HepG2 (cell line): ENCODE measurements around the gene DNASE1. TPM values are rescaled to one million over a fixed set of nuclear protein-coding genes. Genes with fewer than 3 reads are reported as not detected.
A peak's percentile ranks its signal among the peaks of the same experiment; 100 is the strongest.

Experiments
- FOSL1 ChIP-seq: sonication (generic); formaldehyde crosslinking; IDR thresholded peaks from 2 replicates; pipeline ENCODE4 v1.9.0; 2021; ENCODE audit warnings: missing genetic modification reagents, borderline replicate concordance
- HHEX ChIP-seq: IDR thresholded peaks from 2 replicates; pipeline ENCODE4 v1.6.1; 2016; ENCODE audit warnings: control low read depth
- HNF4A ChIP-seq: sonication (generic); formaldehyde crosslinking; IDR thresholded peaks from 2 replicates; pipeline ENCODE4 v1.4.0; 2020; ENCODE audit warnings: missing genetic modification reagents
- ISX ChIP-seq: sonication (generic); formaldehyde crosslinking; conservative IDR thresholded peaks from 2 replicates; pipeline ENCODE4 v1.5.0; 2020; ENCODE audit warnings: missing genetic modification reagents
- KLF16 ChIP-seq, 2 experiments: sonication (generic) in 1 of 2; formaldehyde crosslinking in 1 of 2; IDR thresholded peaks; 2 replicates each; pipeline versions ENCODE4 v1.6.1 to v1.8.0; 2016 to 2023; ENCODE audit warnings: missing genetic modification reagents in 2 of 2, missing compliant biosample characterization in 1 of 2
- MAZ ChIP-seq, 2 experiments: sonication (generic) in 1 of 2; formaldehyde crosslinking in 1 of 2; IDR thresholded peaks; 2 replicates each; pipeline versions ENCODE4 v1.5.0 to v1.6.1; 2012 to 2020; ENCODE audit warnings: low read depth in 2 of 2, mild to moderate bottlenecking in 2 of 2, borderline replicate concordance in 1 of 2, improper control_type of control experiment in 1 of 2, low read length in 1 of 2, missing genetic modification reagents in 1 of 2, moderate library complexity in 1 of 2
- MLLT10 ChIP-seq: sonication (generic); formaldehyde crosslinking; IDR thresholded peaks from 2 replicates; pipeline ENCODE4 v1.4.0; 2020; ENCODE audit warnings: missing genetic modification reagents
- NCOA2 ChIP-seq: sonication (generic); formaldehyde crosslinking; IDR thresholded peaks from 2 replicates; pipeline ENCODE4 v1.8.0; 2022; ENCODE audit warnings: inconsistent platforms
- PAXIP1 ChIP-seq: sonication (generic); formaldehyde crosslinking; conservative IDR thresholded peaks from 2 replicates; pipeline ENCODE4 v1.4.0; 2020; ENCODE audit warnings: mild to moderate bottlenecking, missing genetic modification reagents, moderate library complexity
- SRY ChIP-seq: sonication (generic); formaldehyde crosslinking; IDR thresholded peaks from 2 replicates; pipeline ENCODE4 v1.8.0; 2022; ENCODE audit warnings: mild to moderate bottlenecking, missing genetic modification reagents
- TBX2 ChIP-seq: sonication (generic); formaldehyde crosslinking; IDR thresholded peaks from 2 replicates; pipeline ENCODE4 v1.5.0; 2020; ENCODE audit warnings: missing genetic modification reagents, mild to moderate bottlenecking, borderline replicate concordance
- ZKSCAN5 ChIP-seq: sonication (generic); formaldehyde crosslinking; IDR thresholded peaks from 2 replicates; pipeline ENCODE4 v1.5.1; 2020; ENCODE audit warnings: mild to moderate bottlenecking, missing genetic modification reagents
- ZNF335 ChIP-seq: sonication (generic); formaldehyde crosslinking; IDR thresholded peaks from 2 replicates; pipeline ENCODE4 v1.4.0; 2020; ENCODE audit warnings: missing genetic modification reagents
- ZNF550 ChIP-seq: sonication (generic); formaldehyde crosslinking; IDR thresholded peaks from 2 replicates; pipeline ENCODE4 v1.4.0; 2020; ENCODE audit warnings: mild to moderate bottlenecking, missing genetic modification reagents, borderline replicate concordance
- ZNF605 ChIP-seq: sonication (generic); formaldehyde crosslinking; IDR thresholded peaks from 2 replicates; pipeline ENCODE4 v1.8.0; 2022; ENCODE audit warnings: mild to moderate bottlenecking, missing genetic modification reagents
- polyA plus RNA-seq, 8 experiments: library from polyadenylated mRNA; depleted of rRNA in 3 of 8; stranded (reverse) in 7 of 8; unstranded in 1 of 8; fragments of >200 nt; fragmentation: Illumina TruSeq in 4 of 8; extraction: Trizol in 4 of 8; gene quantifications; 2 replicates each; pipeline versions ENCODE4 v1.2.1 to v1.2.3, GENCODE V29; 2011 to 2016; ENCODE audit warnings: low read depth in 4 of 8, missing spikeins in 1 of 8, mixed read lengths in 1 of 8; ENCODE audit not compliant: insufficient read depth in 1 of 8
- total RNA-seq, 5 experiments: library from RNA; depleted of rRNA; stranded (reverse); fragments of >200 nt; fragmentation: Illumina TruSeq; extraction: Trizol; gene quantifications; 2 replicates each; pipeline ENCODE4 v1.2.3, GENCODE V29; 2016; ENCODE audit warnings: low read depth in 1 of 5
- TF ChIP-seq, protein P1 (sequence below), 2 experiments: fragments of 450-650 bp in 1 of 2; sonication (generic) in 1 of 2; formaldehyde crosslinking in 1 of 2; IDR thresholded peaks; 2 replicates each; pipeline versions ENCODE4 v1.6.1 to v1.8.0; 2016 to 2022; ENCODE audit warnings: antibody characterized with exemption in 1 of 2, mild to moderate bottlenecking in 1 of 2, missing genetic modification reagents in 1 of 2
- TF ChIP-seq, protein P2 (sequence below): sonication (generic); formaldehyde crosslinking; IDR thresholded peaks from 2 replicates; pipeline ENCODE4 v1.8.0; 2023; ENCODE audit warnings: mild to moderate bottlenecking, missing genetic modification reagents

The DNASE1 gene
- total and polyA plus RNA-seq, 2 of the 13 experiments (the other 11 are each of a cell fraction or from before 2014, with no cell fraction given) = 7.1 to 11.1 TPM

DNA sequence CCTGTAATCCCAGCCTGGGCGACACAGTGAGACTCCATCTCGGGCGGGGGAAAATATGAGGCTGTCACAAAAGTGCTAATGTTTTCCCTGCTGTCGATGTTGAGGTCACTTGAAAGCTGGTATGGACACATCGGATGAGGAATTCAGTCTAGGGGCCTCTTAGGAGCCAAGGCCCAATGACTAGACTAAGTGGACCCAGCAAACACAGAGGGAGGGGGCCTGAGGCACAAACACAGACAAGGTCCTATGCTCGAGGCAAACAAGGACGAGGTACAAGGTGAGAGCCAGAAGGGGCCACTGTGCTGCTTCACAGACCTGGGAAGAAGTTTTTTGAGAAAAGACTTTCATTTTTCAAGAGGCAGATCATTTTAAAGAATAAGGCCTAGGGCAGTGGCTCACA is 47.6 kb downstream of the DNASE1 start (continued):
- TF ChIP-seq, protein P1, sequence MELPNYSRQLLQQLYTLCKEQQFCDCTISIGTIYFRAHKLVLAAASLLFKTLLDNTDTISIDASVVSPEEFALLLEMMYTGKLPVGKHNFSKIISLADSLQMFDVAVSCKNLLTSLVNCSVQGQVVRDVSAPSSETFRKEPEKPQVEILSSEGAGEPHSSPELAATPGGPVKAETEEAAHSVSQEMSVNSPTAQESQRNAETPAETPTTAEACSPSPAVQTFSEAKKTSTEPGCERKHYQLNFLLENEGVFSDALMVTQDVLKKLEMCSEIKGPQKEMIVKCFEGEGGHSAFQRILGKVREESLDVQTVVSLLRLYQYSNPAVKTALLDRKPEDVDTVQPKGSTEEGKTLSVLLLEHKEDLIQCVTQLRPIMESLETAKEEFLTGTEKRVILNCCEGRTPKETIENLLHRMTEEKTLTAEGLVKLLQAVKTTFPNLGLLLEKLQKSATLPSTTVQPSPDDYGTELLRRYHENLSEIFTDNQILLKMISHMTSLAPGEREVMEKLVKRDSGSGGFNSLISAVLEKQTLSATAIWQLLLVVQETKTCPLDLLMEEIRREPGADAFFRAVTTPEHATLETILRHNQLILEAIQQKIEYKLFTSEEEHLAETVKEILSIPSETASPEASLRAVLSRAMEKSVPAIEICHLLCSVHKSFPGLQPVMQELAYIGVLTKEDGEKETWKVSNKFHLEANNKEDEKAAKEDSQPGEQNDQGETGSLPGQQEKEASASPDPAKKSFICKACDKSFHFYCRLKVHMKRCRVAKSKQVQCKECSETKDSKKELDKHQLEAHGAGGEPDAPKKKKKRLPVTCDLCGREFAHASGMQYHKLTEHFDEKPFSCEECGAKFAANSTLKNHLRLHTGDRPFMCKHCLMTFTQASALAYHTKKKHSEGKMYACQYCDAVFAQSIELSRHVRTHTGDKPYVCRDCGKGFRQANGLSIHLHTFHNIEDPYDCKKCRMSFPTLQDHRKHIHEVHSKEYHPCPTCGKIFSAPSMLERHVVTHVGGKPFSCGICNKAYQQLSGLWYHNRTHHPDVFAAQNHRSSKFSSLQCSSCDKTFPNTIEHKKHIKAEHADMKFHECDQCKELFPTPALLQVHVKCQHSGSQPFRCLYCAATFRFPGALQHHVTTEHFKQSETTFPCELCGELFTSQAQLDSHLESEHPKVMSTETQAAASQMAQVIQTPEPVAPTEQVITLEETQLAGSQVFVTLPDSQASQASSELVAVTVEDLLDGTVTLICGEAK (IDR thresholded peaks at IDR 0.05) = no peak
- TF ChIP-seq, protein P1 (CRISPR knock-in tag; IDR thresholded peaks at IDR 0.05) = no peak
- TF ChIP-seq SRY = no peak
- no peak for TF ChIP-seq ZNF335 (CRISPR knock-in tag)
- peak; percentile 56; the same call in 1 of the 2 replicates for TF ChIP-seq HNF4A (CRISPR knock-in tag)
- TF ChIP-seq ZNF550 (CRISPR knock-in tag) = no peak
- TF ChIP-seq PAXIP1 = peak; percentile 72
- TF ChIP-seq TBX2 (CRISPR knock-in tag) = peak; percentile 29; the same call in 1 of the 2 replicates
- TF ChIP-seq HHEX (CRISPR knock-in tag) = no peak
- TF ChIP-seq FOSL1 (CRISPR knock-in tag) = no peak
- no peak for TF ChIP-seq MLLT10 (CRISPR knock-in tag)
- TF ChIP-seq ZNF605 (CRISPR knock-in tag) = no peak
- TF ChIP-seq MAZ (IDR thresholded peaks at IDR 0.05; ENCODE audit: borderline replicate concordance, low read depth, low read length) = no peak
- 0 out of 2 replicates have a peak, but pooled peaks have one; percentile 39 for TF ChIP-seq MAZ (CRISPR knock-in tag; IDR thresholded peaks at IDR 0.05; ENCODE audit: low read depth)
- no peak for TF ChIP-seq ISX (CRISPR knock-in tag)
- TF ChIP-seq, protein P2, sequence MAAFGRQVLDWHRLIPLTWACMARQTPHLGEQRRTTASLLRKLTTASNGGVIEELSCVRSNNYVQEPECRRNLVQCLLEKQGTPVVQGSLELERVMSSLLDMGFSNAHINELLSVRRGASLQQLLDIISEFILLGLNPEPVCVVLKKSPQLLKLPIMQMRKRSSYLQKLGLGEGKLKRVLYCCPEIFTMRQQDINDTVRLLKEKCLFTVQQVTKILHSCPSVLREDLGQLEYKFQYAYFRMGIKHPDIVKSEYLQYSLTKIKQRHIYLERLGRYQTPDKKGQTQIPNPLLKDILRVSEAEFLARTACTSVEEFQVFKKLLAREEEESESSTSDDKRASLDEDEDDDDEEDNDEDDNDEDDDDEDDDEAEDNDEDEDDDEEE = no peak
- TF ChIP-seq ZKSCAN5 (CRISPR knock-in tag) = no peak
- TF ChIP-seq KLF16 (CRISPR knock-in tag; IDR thresholded peaks at IDR 0.05) = no peak
- no peak for TF ChIP-seq NCOA2
